ENCODE measurements around the gene NEDD1.

The NEDD1 gene

DNA sequence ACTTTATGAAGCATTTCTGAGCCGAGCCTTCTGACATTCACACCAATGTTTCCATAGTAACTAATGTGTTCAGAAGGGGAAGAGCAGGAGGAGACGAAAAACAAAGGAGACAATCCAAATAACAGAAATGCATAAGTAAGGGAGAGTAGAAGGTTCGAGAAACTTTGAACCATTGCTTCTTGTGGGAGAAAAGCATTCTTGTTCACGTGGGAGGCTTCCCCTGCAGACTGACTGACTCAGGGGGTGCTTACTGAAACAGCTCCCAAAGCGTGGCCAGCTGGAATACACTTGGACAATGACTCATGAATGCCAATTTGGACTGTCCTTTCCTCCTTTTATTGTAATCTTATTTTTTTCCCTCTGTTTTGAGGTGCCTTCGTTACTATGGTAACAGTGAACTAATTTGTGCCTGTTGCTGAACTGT lies 73.9 kb downstream of the NEDD1 start:
- H3K9me3 ChIP-seq (replicated peaks; ENCODE audit: insufficient read depth, low read length), result no peaks in the 10 kb centered on the region
- no peak overlapping the region for H2AFZ ChIP-seq (ENCODE audit: low read length)
- no peak overlapping the region for H3K9ac ChIP-seq (ENCODE audit: low read length)
- no peak overlapping the region for H3K4me3 ChIP-seq (ENCODE audit: low read length)
- DNase-seq, result no peak
- H3K79me2 ChIP-seq (ENCODE audit: low read length), result no peaks in the 10 kb centered on the region
- TF ChIP-seq EZH2 (optimal IDR thresholded peaks at IDR 0.05; ENCODE audit: low read depth, low read length) (no peak), EZH2phosphoT487 (IDR thresholded peaks at IDR 0.05; ENCODE audit: low read length) (no peak)
- TF ChIP-seq, protein P1, sequence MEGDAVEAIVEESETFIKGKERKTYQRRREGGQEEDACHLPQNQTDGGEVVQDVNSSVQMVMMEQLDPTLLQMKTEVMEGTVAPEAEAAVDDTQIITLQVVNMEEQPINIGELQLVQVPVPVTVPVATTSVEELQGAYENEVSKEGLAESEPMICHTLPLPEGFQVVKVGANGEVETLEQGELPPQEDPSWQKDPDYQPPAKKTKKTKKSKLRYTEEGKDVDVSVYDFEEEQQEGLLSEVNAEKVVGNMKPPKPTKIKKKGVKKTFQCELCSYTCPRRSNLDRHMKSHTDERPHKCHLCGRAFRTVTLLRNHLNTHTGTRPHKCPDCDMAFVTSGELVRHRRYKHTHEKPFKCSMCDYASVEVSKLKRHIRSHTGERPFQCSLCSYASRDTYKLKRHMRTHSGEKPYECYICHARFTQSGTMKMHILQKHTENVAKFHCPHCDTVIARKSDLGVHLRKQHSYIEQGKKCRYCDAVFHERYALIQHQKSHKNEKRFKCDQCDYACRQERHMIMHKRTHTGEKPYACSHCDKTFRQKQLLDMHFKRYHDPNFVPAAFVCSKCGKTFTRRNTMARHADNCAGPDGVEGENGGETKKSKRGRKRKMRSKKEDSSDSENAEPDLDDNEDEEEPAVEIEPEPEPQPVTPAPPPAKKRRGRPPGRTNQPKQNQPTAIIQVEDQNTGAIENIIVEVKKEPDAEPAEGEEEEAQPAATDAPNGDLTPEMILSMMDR (IDR thresholded peaks at IDR 0.05; ENCODE audit: low read length), result no peak
- H4K20me1 ChIP-seq (ENCODE audit: insufficient read depth, low read length), result no peaks in the 10 kb centered on the region
- H3K36me3 ChIP-seq (replicated peaks; ENCODE audit: insufficient read depth, low read length), result no peaks in the 10 kb centered on the region
- H3K9me2 ChIP-seq (replicated peaks; ENCODE audit: insufficient read depth, low read length), result no peaks in the 10 kb centered on the region
- H3K4me2 ChIP-seq (ENCODE audit: low read depth, low read length), result no peak overlapping the region
- no peak overlapping the region for H3K27ac ChIP-seq (ENCODE audit: low read length)
- no peaks in the 10 kb centered on the region for H3K4me1 ChIP-seq (ENCODE audit: low read length)
- no peaks in the 10 kb centered on the region for H3K27me3 ChIP-seq (replicated peaks; ENCODE audit: insufficient read depth, low read length)
- 0 out of 2 replicates have a peak, but pooled peaks cover 4% of the 10 kb centered on the region for H3F3A ChIP-seq (ENCODE audit: insufficient read depth, low read length)

DNA sequence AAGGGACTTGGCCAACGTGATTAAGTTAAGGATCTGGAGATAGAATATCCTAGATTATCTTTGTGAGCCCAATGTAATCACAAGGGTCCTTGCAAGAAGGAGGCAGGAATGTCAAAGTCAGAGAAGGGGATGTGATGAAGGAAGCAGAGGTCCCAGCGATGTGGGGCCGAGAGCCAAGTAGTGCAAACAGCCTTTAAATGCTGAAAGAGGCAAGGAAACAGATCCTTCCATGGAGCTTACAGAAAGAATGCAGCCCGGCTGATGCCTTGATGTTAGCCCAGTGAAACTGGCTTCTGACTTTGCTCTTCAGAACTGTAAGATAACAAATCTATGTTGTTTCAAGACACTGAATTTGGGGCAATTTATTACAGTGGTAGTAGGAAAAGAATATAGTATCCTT lies 74.9 kb downstream of the NEDD1 start:
- Histone ChIP-seq H3K79me2 (ENCODE audit: low read length) (no peaks in the 10 kb centered on the region), H3K4me2 (ENCODE audit: low read depth, low read length) (no peak overlapping the region), H3K27ac (ENCODE audit: low read length) (no peak overlapping the region), H3F3A (ENCODE audit: insufficient read depth, low read length) (0 out of 2 replicates have a peak, but pooled peaks cover 4% of the 10 kb centered on the region), H3K4me3 (ENCODE audit: low read length) (no peak overlapping the region), H3K36me3 (replicated peaks; ENCODE audit: insufficient read depth, low read length) (no peaks in the 10 kb centered on the region), H4K20me1 (ENCODE audit: insufficient read depth, low read length) (no peaks in the 10 kb centered on the region), H3K9me2 (replicated peaks; ENCODE audit: insufficient read depth, low read length) (no peaks in the 10 kb centered on the region), H3K9ac (ENCODE audit: low read length) (no peak overlapping the region), H2AFZ (ENCODE audit: low read length) (no peak overlapping the region), H3K27me3 (replicated peaks; ENCODE audit: insufficient read depth, low read length) (no peaks in the 10 kb centered on the region), H3K9me3 (replicated peaks; ENCODE audit: insufficient read depth, low read length) (no peaks in the 10 kb centered on the region), H3K4me1 (ENCODE audit: low read length) (no peaks in the 10 kb centered on the region)
- DNase-seq, result no peak
- TF ChIP-seq EZH2phosphoT487 (IDR thresholded peaks at IDR 0.05; ENCODE audit: low read length) (no peak), EZH2 (optimal IDR thresholded peaks at IDR 0.05; ENCODE audit: low read depth, low read length) (no peak)
- TF ChIP-seq, protein P1 (IDR thresholded peaks at IDR 0.05; ENCODE audit: low read length), result no peak

DNA sequence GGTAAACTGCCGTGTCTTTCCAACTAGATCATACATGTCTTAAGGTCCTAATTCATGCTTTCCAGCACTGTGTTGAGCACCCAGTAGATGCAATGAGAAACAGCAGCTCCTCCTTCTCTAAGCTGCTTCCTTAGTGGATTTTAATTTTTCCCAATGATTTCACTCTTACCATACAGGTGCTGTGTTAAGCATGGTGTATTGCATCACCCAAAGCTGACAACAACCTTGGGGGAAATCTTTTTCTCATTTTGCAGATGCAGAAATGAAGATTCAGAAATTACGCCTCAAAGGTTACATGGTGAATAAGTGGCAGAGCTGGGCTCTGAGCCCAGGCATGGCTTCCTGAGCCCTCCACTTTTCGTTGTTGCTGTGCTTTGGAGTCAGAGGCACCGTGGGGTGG lies 75.6 kb downstream of the NEDD1 start:
- Histone ChIP-seq H3K4me2 (ENCODE audit: low read depth, low read length) (no peak overlapping the region), H3K27ac (ENCODE audit: low read length) (no peak overlapping the region), H3F3A (ENCODE audit: insufficient read depth, low read length) (0 out of 2 replicates have a peak, but pooled peaks cover 4% of the 10 kb centered on the region), H3K36me3 (replicated peaks; ENCODE audit: insufficient read depth, low read length) (no peaks in the 10 kb centered on the region), H3K9me3 (replicated peaks; ENCODE audit: insufficient read depth, low read length) (no peaks in the 10 kb centered on the region), H3K79me2 (ENCODE audit: low read length) (no peaks in the 10 kb centered on the region), H3K4me1 (ENCODE audit: low read length) (no peaks in the 10 kb centered on the region), H3K27me3 (replicated peaks; ENCODE audit: insufficient read depth, low read length) (no peaks in the 10 kb centered on the region), H3K9me2 (replicated peaks; ENCODE audit: insufficient read depth, low read length) (no peaks in the 10 kb centered on the region), H4K20me1 (ENCODE audit: insufficient read depth, low read length) (no peaks in the 10 kb centered on the region), H3K4me3 (ENCODE audit: low read length) (no peak overlapping the region), H3K9ac (ENCODE audit: low read length) (no peak overlapping the region), H2AFZ (ENCODE audit: low read length) (no peak overlapping the region)
- no peak for DNase-seq
- TF ChIP-seq EZH2 (optimal IDR thresholded peaks at IDR 0.05; ENCODE audit: low read depth, low read length) (no peak), EZH2phosphoT487 (IDR thresholded peaks at IDR 0.05; ENCODE audit: low read length) (no peak)
- TF ChIP-seq, protein P1 (IDR thresholded peaks at IDR 0.05; ENCODE audit: low read length), result no peak

Measured in MM.1S (cell line).